ENCODE data around the gene DIO1.

GRCh38 chr1:53869454-53870117 is 24.4 kb upstream of the DIO1 start:
- TF ChIP-seq CBX5 (IDR thresholded peaks at IDR 0.05; ENCODE audit: low read depth, low read length) (no peak), POLR2A (IDR thresholded peaks at IDR 0.05; ENCODE audit: control extremely low read depth in 1 of 2, low read depth in 2 of 2, low read length in 2 of 2) (no peak), JUN (IDR thresholded peaks at IDR 0.05; ENCODE audit: low read depth, low read length) (no peak), JUND (IDR thresholded peaks at IDR 0.05; ENCODE audit: low read length) (no peak)
- TF ChIP-seq, protein P1, sequence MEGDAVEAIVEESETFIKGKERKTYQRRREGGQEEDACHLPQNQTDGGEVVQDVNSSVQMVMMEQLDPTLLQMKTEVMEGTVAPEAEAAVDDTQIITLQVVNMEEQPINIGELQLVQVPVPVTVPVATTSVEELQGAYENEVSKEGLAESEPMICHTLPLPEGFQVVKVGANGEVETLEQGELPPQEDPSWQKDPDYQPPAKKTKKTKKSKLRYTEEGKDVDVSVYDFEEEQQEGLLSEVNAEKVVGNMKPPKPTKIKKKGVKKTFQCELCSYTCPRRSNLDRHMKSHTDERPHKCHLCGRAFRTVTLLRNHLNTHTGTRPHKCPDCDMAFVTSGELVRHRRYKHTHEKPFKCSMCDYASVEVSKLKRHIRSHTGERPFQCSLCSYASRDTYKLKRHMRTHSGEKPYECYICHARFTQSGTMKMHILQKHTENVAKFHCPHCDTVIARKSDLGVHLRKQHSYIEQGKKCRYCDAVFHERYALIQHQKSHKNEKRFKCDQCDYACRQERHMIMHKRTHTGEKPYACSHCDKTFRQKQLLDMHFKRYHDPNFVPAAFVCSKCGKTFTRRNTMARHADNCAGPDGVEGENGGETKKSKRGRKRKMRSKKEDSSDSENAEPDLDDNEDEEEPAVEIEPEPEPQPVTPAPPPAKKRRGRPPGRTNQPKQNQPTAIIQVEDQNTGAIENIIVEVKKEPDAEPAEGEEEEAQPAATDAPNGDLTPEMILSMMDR (IDR thresholded peaks at IDR 0.05; ENCODE audit: control extremely low read depth in 1 of 3, insufficient read depth in 1 of 3, low read depth in 1 of 3, low read length in 3 of 3): no peak

Data from H1 (cell line).